Central memory CD4-positive, alpha-beta T cell (primary cell): ENCODE results near the gene PTPRM.

Experiments used
- DNase-seq: peaks from one replicate; pipeline ENCODE4 v3.0.0; 2022

PTPRM gene

DNA sequence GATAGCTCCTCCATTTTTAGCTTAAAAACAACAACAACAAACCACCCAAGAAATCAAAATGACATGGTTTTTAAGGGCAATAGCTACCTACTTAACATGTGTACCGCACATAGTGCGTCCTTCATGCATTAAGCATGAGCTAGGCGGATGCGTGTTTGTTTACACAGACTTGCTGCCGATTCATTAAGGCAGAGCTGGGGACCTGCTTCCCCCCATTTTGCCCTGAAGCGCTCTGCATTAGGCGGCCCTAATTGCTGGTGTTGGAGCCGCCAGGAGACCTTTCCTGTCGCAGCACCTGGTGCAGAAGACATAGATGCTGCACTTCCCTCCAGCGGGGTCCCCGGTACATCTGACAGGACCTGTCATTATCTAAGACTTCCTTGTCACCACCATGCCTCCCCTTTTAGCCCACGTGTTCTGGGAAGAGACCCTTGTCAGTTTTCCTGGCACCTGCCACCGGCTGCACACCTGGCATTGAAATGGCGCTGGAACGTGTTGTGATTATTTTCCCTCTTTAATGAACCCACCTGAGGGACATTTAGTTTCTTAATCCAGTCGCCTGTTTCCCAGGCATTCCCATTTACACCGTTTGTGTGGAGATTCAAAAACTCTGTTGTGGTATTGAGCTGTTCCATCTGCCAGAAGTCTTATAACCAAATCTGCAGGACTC is 781.1 kb downstream of the PTPRM start:
- DNase-seq = no peak

GRCh38 chr18:8349608-8350323 is 782.6 kb downstream of the PTPRM start:
- no peak for DNase-seq

DNA sequence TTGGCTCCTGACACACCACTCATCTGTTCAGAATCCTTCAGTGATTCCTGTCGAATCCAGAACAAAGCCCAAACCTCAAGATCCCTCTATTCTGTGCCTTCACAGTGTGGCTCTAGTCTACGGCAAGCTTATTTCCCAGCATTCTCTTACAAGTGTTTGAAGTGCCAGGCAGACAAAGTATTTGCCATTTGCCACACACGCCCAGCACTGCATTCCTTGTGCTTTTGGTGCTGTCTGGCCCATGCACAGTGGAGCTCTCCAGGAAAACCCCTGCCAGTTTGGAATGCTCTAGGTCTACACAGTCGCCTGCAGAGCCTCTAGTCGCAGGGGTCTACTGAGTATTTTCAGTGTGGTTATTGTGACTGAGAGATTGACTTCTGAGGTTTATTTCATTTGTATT is 783.5 kb downstream of the PTPRM start:
- DNase-seq = no peak

DNA sequence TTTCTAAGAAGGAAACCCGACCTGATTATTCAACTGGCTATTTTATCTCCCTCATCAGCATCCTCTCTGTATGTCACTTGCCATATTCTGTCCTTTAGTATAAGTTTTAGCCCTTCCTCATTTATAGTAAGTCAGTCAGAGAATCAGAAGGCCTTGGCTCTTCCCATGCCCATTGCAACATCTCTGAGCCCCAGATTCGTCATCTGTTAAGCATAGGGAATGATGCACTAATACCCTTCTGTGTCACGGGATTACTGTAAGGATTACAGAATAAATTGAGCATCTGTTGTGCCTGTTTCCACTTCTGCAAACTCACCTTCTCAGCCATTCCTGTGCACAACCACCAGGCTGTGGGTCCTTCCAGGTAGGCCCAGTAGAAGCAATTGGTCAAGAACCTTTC is 784.0 kb downstream of the PTPRM start:
- no peak for DNase-seq

GRCh38 chr18:8354304-8354703 is 787.2 kb downstream of the PTPRM start:
- no peak for DNase-seq

DNA sequence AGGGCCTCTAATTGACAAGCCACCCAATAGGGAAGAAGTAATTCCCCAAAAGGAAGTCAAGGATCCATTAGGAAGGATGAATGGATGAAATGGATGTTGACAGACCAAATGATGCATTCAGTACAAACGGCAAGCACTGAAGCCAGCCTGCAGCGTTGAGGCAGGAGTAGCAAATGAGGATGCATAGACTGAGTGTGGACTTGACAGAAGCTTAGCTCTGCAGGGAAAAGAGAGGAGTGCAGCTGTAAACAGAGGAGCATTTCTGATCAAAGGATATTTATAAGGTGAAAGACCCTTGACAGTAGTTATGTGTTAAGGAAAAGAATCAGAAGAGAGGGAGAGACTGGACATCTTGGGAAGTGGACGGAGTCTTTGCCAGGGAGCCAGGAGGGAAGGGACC is 788.9 kb downstream of the PTPRM start:
- no peak for DNase-seq

DNA sequence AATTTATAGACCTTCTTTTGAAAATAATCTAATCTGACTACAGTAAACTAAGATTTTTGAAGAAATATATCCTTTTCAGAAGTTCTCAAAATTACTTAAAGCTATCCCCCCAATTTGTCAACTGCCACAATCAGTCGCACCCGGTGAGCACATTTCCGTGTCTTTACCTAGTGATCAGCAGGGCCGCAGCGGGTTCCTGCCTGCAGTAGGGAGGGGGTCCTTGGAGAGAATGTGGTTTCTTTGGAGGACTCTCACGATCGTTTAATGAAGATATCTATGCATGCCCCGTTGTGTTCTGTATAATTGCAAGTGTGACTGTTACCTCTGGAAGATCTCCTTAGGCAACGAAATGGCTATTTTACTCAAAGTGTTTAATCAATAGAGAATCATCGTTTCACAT is 790.2 kb downstream of the PTPRM start:
- no peak for DNase-seq

DNA sequence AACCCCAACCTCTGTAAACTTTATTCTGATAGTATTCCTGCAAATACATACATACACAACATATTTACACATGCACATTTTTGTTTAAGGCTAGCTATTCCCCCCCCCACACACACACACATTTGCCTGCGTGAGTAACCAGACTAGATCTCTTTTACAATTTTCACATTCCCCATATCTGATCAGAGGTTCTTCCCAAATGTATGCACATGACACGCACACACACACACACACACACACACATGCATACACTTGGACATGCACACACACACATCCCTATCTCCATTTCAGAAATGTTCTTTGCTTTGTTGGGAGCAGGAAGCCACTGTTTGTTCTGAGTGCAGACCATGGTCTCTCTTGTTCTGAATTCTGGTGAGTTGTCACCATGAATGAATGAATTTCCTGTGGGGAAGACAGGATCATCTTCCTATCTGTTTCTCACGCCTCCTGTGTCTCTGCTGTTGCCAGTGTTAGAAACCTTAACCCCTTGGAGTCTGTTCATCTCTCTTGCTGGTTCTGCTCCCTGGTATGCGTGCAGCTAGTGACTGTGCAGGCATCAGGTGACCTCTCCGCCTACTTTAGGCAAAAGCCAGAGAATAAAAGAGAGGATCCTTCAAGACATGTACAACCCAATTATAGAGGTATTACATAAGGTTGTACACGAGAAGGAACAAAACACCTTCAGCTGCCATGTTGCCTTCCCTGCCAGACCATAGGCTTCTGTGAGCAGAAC is 791.1 kb downstream of the PTPRM start:
- DNase-seq = no peak

DNA sequence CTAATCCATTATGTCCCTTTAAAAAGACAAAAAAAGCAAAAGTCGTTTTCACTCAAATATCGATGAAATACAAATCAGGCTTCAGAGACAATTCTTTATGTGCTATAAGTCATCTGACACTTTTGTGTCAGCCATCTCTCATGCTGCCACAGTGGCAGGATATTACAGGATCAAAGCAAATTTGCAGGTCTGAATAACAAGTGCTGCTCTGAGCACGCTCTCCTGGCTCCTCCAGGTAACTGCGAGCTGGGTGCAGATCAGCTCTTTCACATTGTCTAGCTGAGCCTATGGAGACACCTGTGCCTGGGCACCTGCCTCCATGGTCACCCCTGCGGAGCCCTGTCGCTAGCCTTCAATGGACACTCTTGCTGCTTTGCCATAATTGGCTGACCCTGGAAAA is 792.0 kb downstream of the PTPRM start:
- no peak for DNase-seq

- DNase-seq = no peak
These were observed 792.4 kb downstream of the PTPRM start for GRCh38 chr18:8359481-8359880.

DNA sequence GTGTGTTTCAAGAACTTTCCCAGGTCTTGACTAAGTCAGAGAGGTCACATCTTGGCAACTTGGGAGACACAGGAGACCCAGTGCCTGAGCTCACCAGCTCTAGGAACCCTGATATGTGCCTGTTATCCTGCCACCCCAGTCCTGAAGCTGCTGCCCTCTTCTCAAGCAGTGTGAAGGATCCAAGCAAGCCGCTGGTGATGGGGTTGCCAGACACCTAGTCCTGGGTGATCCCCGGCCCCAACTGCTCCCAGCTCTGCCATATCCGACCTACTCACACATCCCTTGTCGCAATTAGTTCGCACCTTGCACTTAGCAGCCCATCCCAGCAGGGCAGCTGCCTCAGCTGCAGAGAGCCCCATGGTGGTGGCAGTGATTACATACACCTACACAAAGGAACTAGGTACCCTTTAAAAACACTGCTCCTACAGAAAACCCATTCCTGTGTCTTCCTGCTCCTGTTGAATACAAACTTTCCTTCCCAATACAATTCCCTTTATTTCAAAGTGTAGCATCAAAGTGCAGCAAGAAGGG is 794.9 kb downstream of the PTPRM start:
- DNase-seq = no peak

DNA sequence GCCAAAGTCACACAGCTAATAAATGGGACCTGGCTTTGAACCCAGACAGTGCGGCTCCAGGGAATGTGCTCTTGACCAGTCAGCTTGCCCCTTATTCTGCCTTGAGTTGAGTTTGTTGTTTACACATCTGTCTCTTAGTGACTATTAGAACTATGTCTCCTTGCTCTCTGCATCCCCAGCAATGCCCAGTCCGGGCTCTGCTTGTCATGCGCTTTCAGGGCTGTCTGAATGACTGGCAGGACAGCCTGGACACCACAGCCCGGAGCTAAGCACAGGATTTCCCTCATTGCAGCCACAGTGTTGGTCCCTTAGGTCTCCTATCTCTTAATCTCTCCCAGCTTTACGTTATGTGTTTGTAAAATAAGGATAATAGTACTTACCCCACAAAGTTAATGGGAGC is 795.7 kb downstream of the PTPRM start:
- DNase-seq = no peak

- no peak for DNase-seq
These were observed 797.3 kb downstream of the PTPRM start for GRCh38 chr18:8364385-8364784.

GRCh38 chr18:8365006-8365405 is 797.9 kb downstream of the PTPRM start:
- DNase-seq = no peak

- no peak for DNase-seq
These were observed 798.4 kb downstream of the PTPRM start for GRCh38 chr18:8365528-8365927.

DNA sequence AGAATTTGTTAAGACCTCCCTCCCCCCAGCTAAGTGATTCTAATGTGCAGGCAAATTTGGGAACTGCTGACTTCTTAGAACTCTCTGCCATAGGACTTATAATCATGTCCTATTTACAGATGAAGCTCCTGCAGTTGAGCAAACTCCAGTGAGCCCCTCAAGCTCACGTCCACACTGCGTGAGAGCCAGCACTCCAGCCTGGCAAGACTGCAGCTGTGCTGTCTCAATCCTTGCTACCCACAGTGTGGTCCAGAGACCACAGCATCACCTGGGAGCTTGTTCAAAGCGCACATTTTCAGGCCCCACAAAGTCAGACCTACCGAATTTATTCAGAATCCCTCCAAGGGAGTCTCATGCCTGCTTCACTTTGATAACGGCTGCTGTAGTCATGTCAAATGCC is 799.0 kb downstream of the PTPRM start:
- DNase-seq = no peak

DNA sequence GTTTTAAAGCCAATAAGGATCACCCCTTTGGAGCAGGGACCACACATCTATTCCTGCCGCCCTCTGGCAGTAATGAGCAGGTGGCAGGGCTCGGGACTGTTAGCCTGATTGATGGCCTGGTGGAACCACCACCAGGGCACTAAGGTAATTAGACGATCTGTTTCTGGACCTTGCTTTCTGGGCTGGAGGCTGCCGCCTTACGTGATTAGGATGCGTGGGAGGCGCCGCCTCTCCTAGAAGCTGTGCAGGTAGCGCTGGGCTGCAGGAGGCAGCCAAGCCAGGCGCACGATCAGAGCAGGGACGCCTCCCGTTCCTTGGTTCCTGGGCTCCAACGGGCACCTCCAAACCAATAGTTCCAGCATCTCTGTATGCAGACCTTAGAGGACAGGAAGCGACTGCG is 799.5 kb downstream of the PTPRM start:
- no peak for DNase-seq

- DNase-seq = peak; percentile 2
These were observed 800.3 kb downstream of the PTPRM start for GRCh38 chr18:8367217-8367988.

DNA sequence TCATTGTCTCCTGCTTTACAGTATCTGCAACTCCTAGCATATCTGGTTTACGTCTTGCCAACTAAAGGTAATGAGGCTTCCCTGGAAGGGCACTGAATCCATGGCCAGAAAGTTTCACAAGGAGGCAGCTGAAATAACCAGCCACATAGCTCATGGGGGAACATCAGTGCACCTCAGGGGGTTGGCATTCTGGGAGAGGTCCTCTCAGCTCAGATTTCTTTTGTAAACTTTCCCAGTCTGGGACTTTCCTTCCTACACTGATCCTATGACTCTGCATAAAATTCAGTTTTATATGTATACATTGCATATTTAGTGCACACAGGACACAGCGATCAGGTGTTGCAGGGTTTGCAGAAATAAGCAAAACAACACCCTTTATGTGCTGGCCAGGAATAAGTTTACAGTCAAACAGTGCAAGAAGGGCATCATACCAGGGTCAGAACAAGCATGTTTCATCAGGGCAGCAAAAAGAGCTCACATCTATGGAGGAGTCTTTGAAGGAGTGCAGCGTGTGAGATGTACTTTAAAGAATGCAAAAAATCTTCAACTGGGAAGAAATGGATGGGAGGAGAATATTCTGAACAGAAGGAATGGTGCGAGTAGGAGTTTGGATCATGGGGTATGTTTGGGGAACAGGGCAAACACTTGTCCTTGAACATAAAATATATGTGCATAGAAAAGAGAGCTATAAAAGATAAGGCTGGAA is 801.5 kb downstream of the PTPRM start:
- no peak for DNase-seq

DNA sequence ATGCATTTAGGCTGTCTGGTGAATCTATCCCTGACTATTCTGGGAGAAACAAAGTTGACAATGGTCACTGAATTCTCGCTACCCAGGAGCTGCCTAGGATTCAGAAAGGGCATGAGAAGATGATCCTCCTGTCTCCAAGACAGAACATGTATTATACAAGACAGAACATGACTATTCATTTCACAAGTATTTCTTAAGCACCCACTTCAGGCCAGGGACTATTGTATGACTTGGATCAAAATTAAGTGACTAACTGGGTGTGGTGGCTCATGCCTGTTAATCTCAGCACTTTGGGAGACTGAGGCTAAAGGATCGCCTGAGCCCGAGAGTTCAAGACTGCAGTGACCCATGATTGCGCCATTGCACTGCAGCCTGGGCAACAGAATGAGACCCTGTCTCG is 806.4 kb downstream of the PTPRM start:
- DNase-seq = no peak

DNA sequence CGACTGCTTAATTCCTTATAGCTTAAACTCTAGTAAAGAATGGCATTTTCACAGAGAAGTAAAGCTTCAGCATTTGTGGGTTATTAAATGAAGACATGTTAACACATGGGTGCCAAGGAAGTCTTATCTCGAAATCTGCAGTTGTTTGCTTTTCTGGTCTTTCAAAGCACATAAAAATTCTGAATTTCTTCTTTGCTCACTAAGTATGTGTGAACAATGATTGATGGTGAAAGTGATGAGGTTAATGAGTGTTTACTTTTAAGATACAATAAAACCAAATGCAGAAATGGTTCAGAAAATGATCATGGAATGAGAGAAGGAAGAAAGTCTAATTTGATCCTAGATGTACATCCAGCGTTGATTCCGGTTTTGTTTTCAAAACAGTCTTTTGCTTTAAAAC is 807.6 kb downstream of the PTPRM start:
- DNase-seq = no peak

GRCh38 chr18:8375249-8375648 is 808.1 kb downstream of the PTPRM start:
- no peak for DNase-seq
